ENCODE results near the gene ADCK2.
"Not testable (repeated sequence)": the region's sequence is repeated elsewhere in the genome, so short reads cannot be mapped to it uniquely, and the experiment has no call there.

ADCK2 gene

DNA sequence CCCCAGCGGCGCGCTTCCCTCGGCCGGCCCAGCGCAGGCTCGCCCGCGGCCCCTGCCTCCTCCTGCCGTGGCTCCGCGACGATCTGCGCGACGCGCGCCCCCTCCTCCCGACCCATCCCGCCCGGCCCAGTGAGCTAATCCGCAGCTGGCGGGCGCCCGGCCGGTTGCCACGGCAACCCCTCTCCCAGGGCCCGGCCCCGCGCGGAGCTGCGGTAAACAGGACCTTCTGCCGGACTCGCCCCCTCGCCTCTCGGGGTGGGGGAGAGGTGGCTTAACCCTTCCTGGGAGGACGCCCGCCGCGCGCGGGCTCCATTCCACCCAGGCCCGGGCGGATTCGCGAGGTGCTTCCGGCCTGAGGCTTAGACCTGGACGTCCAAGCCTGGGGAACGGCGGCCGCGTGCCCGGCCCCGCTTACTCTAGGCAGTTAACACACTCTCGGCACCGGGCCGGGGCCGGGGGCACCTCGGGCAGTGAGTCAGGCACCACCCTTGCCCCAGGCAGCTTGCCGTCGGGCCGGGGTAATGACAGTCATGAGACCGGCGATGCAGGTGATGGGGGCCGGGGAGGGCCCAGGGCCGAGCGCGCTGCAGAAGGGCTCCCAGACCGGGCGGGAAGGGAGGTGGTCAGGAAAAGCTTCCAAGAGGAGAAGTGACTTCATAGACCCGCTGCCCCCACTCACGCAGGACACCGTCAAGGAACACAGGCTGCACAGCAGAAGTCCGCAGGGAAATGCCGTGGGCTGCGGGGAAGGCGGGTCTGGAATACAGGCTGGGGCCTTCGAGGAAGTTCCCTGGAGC lies 31.8 kb upstream of the ADCK2 start, which contains the start of gene DENND2A:
TSS of gene DENND2A (minus strand) at position 87 of the 797 bp plus-strand sequence. CDS start 38,416 bp downstream, outside the sequence.
- peak within 1 kb of the TSS; percentile 89 for H3K4me3 ChIP-seq (ENCODE audit: low read depth, low read length)
- TF ChIP-seq, protein P1, sequence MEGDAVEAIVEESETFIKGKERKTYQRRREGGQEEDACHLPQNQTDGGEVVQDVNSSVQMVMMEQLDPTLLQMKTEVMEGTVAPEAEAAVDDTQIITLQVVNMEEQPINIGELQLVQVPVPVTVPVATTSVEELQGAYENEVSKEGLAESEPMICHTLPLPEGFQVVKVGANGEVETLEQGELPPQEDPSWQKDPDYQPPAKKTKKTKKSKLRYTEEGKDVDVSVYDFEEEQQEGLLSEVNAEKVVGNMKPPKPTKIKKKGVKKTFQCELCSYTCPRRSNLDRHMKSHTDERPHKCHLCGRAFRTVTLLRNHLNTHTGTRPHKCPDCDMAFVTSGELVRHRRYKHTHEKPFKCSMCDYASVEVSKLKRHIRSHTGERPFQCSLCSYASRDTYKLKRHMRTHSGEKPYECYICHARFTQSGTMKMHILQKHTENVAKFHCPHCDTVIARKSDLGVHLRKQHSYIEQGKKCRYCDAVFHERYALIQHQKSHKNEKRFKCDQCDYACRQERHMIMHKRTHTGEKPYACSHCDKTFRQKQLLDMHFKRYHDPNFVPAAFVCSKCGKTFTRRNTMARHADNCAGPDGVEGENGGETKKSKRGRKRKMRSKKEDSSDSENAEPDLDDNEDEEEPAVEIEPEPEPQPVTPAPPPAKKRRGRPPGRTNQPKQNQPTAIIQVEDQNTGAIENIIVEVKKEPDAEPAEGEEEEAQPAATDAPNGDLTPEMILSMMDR (IDR thresholded peaks at IDR 0.05; ENCODE audit: low read depth, low read length) = no peak

DNA sequence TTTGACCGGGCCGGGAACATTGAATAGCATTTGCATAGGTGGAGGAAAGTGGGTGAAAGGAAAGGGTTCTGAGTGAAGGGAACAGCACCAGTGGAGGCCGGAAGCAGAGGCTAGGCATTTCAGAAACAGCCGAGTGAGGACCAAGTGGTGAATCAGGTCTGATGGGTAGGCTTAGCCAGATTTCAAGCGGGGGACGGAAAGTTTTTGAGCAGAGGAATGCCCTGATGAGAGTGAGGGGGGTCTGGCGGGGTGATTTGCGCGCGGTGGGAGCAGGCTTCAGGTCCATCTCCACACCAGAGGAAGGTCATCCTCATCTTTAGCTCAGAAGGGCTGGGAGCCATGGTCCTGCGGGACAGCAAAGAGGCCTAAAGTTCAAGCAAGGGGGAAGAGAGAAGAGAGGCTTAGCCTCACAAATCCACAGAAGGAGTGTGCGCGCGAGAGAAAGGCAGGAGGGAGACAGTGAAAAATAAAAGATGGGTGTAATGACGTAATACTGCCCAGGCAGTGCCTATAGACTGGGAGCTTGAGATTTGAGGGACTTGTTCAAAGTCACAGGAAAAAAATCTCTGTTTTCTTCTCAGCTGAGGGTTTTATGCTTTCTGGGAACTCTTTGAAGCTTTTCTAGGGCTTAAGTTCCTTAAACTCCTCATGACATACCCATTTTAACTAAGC lies 31.1 kb upstream of the ADCK2 start:
- TF ChIP-seq, protein P1 (IDR thresholded peaks at IDR 0.05; ENCODE audit: low read depth, low read length) = no peak
- peak overlapping the region; percentile 63 for H3K4me3 ChIP-seq (ENCODE audit: low read depth, low read length)

DNA sequence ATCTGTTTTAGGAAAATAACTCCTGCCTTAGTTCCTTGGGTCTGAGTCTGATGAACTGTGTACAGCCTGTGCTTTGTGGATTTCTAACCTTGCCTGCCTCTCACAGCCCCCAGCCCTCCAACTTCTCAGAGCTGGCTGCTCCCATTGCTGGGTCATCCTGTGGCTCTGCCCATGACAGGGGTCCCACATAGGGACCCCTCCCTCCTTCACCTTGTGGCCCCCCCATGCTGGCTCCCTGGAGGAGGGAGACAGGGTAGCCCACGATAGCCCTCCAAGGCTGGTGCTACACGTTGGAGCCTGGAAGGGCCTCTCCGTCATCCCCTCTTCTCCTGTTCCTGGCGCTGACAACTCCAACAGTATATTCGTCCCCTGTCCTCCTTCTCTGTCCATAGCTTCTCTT lies 29.3 kb upstream of the ADCK2 start:
- H3K4me3 ChIP-seq (ENCODE audit: low read depth, low read length) = no peak overlapping the region
- TF ChIP-seq, protein P1 (IDR thresholded peaks at IDR 0.05; ENCODE audit: low read depth, low read length) = no peak

DNA sequence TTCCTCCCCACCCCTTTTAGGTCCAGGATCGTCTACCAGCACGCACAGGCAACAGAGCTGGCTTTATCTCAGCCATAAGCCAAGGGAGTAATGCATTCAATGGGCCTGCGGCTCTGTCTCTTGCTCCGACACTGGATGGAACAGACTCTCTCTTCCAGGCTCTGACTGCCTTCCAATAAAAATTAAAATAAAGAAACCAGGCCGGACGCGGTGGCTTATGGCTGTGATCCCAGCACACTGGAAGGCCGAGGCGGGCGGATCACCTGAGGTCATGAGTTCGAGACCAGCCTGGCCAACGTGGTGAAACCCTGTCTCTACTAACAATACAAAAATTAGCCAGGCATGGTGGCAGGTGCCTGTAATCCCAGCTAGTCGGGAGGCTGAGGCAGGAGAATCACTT lies 28.0 kb upstream of the ADCK2 start:
- H3K4me3 ChIP-seq (ENCODE audit: low read depth, low read length) = not testable (repeated sequence)

DNA sequence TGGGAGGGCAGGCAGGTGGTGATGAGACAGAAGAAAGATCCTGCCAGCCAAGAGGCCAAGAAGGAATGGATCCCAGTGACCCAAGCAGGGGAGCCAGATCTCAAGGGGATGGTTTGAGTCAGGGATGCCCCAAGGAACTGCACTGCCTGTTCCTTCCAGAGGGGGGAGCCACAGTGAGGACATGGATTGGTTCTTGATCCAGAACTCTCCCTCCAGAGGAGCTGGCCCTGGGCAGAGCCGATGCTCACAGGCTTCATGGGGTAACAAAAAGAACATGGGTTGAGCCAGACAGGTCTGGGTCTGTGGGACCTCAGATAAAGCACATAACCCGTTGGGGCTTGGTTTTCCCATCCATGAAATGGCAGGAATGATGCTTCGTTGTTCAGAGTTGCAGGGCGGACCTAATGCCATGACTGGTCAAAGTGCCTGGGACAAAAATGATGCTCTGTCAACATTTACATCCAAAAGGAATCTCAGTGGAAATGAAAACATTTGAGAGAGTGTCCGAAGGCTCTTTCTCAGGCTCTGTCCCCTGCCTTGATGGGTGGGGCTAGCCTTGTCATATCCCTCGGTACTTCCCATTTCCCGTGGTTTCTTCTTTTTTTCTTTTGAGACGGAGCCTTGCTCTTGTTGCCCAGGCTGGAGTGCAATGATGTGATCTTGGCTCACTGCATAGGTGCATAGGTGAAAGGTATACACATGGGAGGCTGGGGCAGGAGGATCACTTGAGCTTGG lies 27.4 kb upstream of the ADCK2 start:
- TF ChIP-seq, protein P1 (IDR thresholded peaks at IDR 0.05; ENCODE audit: low read depth, low read length) = peak; percentile 41; the same call in 1 of the 2 replicates

DNA sequence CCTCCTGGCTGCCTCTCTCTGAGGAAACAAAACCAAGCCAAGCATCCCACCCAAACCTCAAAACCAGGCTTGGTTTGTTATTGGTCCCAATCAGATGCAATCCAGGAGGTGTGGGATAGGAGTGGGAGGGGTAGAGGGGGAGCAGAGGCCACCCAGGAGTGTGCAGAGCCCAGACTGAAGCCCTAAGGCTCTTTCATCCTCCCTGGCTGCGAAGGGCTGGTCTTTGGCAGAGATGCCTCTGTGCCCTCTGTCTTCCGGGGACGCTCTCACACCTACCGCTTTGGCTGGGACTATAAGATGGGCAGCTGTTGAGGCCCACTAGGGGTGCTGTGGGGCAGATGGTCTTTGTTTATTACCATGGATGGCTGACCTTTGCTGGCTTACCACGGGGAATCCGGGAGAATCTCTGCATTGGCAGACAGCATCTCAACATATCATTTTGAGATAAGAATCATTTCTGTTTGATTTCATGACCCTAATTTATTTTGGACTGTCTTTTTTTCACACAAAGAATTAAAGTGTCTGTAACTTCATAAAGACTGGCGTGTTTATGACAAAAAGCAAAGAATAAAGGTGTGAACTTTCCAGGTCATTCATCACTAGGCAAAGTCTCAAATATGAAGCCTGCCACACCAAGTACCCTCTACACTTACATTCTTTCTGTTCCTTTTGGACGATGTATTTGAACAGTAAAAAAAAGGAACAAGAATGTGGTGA lies 25.7 kb upstream of the ADCK2 start:
- TF ChIP-seq, protein P1 (IDR thresholded peaks at IDR 0.05; ENCODE audit: low read depth, low read length) = peak; percentile 69
- H3K4me3 ChIP-seq (ENCODE audit: low read depth, low read length) = no peak overlapping the region

More for the DNA sequence above, 27.4 kb upstream of the ADCK2 start:
- no peak overlapping the region for H3K4me3 ChIP-seq (ENCODE audit: low read depth, low read length)

DNA sequence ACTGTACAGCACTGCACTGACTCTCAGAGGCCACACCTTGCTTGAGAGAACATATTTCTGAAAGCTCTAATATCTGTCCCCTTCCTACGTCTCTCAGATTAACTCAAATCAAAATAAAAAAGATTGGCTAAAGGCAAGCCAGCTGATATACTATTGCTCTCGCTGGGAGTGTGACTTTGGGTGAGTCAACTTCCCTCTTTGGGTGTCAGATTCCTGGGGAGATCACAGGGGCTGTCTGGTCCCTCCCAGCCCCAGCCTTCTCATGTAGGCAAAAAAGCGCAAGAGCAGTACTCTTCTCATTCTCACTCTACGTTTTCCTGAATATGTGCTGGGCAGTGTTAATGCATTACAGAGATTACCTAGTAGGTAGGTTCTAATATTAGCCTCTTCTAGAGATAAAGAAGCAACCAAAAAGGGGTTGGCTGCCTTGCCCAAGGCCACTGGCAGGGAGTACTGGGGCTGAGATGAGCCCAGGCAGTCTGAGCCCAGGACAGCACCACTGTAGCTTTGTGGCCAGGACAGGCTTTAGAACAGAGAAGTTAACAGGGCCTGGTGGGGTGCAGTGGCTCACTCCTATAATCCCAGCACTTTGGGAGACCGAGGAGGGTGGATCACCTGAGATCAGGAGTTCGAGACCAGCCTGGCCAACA lies 23.1 kb upstream of the ADCK2 start:
- no peak overlapping the region for H3K4me3 ChIP-seq (ENCODE audit: low read depth, low read length)
- TF ChIP-seq, protein P1 (IDR thresholded peaks at IDR 0.05; ENCODE audit: low read depth, low read length) = no peak
